K562 (cell line): ENCODE results near the gene CNTN2. TPM values are rescaled to one million over a fixed set of nuclear protein-coding genes. Genes with fewer than 3 reads are reported as not detected.
A peak's percentile ranks its signal among the peaks of the same experiment; 100 is the strongest.

Experiments used
- ATAC-seq: fragments of 200-7000 bp; cut with Tn5 transposase; 3 replicates; pipeline ENCODE4 v1.9.1; 2020; ENCODE audit warnings: moderate library complexity
- BruUV-seq: library from RNA; stranded (reverse); fragments of 400-500 nt; replicated peaks from 2 replicates; lab custom pipeline; 2021; lab: Mats Ljungman, UMichigan
- CTCF ChIA-PET: fragments of 300-600 bp; formaldehyde crosslinking; extraction: SDS; loops from one replicate; lab custom pipeline; 2021; ENCODE audit warnings: low intra/inter-chr PET ratio; lab: Yijun Ruan, JAX
- POLR2A ChIA-PET: fragments of 300-600, 350-650 bp; sonication (Branson Sonifier 250); formaldehyde crosslinking; extraction: SDS; loops from one replicate; lab custom pipeline; 2021; ENCODE audit warnings: antibody characterized with exemption, inconsistent platforms; lab: Yijun Ruan, JAX
- DNase-seq, 4 experiments: peaks; one replicate each; pipeline versions ENCODE4 v3.0.0 to v3.0.0-alpha.2; 2011 to 2018; ENCODE audit warnings: low spot score in 3 of 4, mixed read lengths in 3 of 4; ENCODE audit errors: extremely low read depth in 1 of 4
- FAIRE-seq: peaks from 2 replicates; lab custom pipeline; 2011; peaks lifted over from hg19 to GRCh38; lab: Jason Lieb, UNC
- H2AFZ ChIP-seq: 2 replicates; pipeline ENCODE4 v1.6.0; 2011; ENCODE audit warnings: low read depth, low read length, control low read depth, inconsistent platforms
- H3K27ac ChIP-seq: fragments of 200-600 bp; 3 replicates; pipeline ENCODE4 v1.8.0; 2011; ENCODE audit warnings: low read depth, mild to moderate bottlenecking, control low read depth, inconsistent platforms, low read length, moderate library complexity, mixed read lengths; ENCODE audit errors: extremely low read depth
- H3K27me3 ChIP-seq, 2 experiments: fragments of 300-600 bp in 1 of 2; 2 replicates in 1 of 2; 3 replicates in 1 of 2; pipeline versions ENCODE4 v1.6.0 to v1.8.0; 2011; ENCODE audit warnings: inconsistent platforms in 2 of 2, low read length in 2 of 2, mild to moderate bottlenecking in 1 of 2, mixed read lengths in 1 of 2, moderate library complexity in 1 of 2; ENCODE audit not compliant: control insufficient read depth in 2 of 2, insufficient read depth in 2 of 2
- H3K36me3 ChIP-seq: fragments of 300-600 bp; 3 replicates; pipeline ENCODE4 v1.8.0; 2011; ENCODE audit warnings: mild to moderate bottlenecking, low read length, inconsistent platforms; ENCODE audit not compliant: control insufficient read depth, insufficient read depth
- H3K4me1 ChIP-seq, 2 experiments: fragments of 200-600 bp in 1 of 2; replicated peaks in 1 of 2; 2 replicates in 1 of 2; 3 replicates in 1 of 2; pipeline versions ENCODE4 v1.5.1 to v1.8.0; 2011; ENCODE audit warnings: inconsistent platforms in 2 of 2, low read length in 2 of 2, mild to moderate bottlenecking in 1 of 2, mixed read lengths in 1 of 2, moderate library complexity in 1 of 2; ENCODE audit not compliant: control insufficient read depth in 2 of 2, insufficient read depth in 2 of 2
- H3K4me2 ChIP-seq: 2 replicates; pipeline ENCODE4 v1.6.1; 2011; ENCODE audit warnings: low read length, control low read depth, inconsistent platforms, mixed read lengths; ENCODE audit not compliant: insufficient read depth
- H3K4me3 ChIP-seq: fragments of 200-600 bp; sonication (generic), shearing (Covaris generic); 2 replicates; pipeline ENCODE4 v1.5.1; 2016; ENCODE audit warnings: control low read depth, inconsistent platforms
- H3K79me2 ChIP-seq: fragments of 200-600 bp; 3 replicates; pipeline ENCODE4 v1.8.0; 2011; ENCODE audit warnings: low read length, inconsistent platforms; ENCODE audit not compliant: control insufficient read depth, insufficient read depth
- H3K9ac ChIP-seq, 2 experiments: 2 replicates each; pipeline versions ENCODE4 v1.6.0 to v1.6.1; 2011; ENCODE audit warnings: low read depth in 2 of 2, low read length in 2 of 2, control low read depth in 1 of 2, inconsistent platforms in 1 of 2, mild to moderate bottlenecking in 1 of 2, mixed read lengths in 1 of 2; ENCODE audit not compliant: insufficient read depth in 1 of 2
- H3K9me1 ChIP-seq: one replicate; pipeline ENCODE4 v1.6.0; 2011; ENCODE audit warnings: inconsistent platforms, mild to moderate bottlenecking, low read length, moderate library complexity; ENCODE audit not compliant: control insufficient read depth, insufficient read depth
- H3K9me3 ChIP-seq: replicated peaks from 2 replicates; pipeline ENCODE4 v1.5.1; 2011; ENCODE audit warnings: low read depth, low read length, inconsistent platforms; ENCODE audit not compliant: control insufficient read depth, insufficient read depth
- H4K20me1 ChIP-seq: replicated peaks from 2 replicates; pipeline ENCODE4 v1.6.1; 2011; ENCODE audit warnings: low read length, inconsistent platforms, mixed read lengths; ENCODE audit not compliant: control insufficient read depth, insufficient read depth
- BRD4 ChIP-seq: fragments of 200-600 bp; sonication (generic); IDR thresholded peaks from 2 replicates; pipeline ENCODE4 v1.6.1; 2017; ENCODE audit warnings: inconsistent platforms
- CBFA2T2 ChIP-seq: fragments of 450-650 bp; conservative IDR thresholded peaks from 2 replicates; pipeline ENCODE4 v1.6.1; 2017; ENCODE audit warnings: mild to moderate bottlenecking
- MED1 ChIP-seq: sonication (generic); formaldehyde crosslinking; IDR thresholded peaks from 2 replicates; pipeline ENCODE4 v1.8.1; 2023; ENCODE audit warnings: missing genetic modification reagents, borderline replicate concordance
- NCOA1 ChIP-seq: fragments of 450-650 bp; IDR thresholded peaks from 2 replicates; pipeline ENCODE4 v1.6.1; 2016; ENCODE audit warnings: low read depth
- NFXL1 ChIP-seq: fragments of 450-650 bp; formaldehyde crosslinking; IDR thresholded peaks from 2 replicates; pipeline ENCODE4 v1.4.0; 2021; ENCODE audit warnings: mild to moderate bottlenecking
- SREBF2 ChIP-seq: sonication (generic); formaldehyde crosslinking; IDR thresholded peaks from 2 replicates; pipeline ENCODE4 v1.4.0; 2020; ENCODE audit warnings: mild to moderate bottlenecking, missing genetic modification reagents
- TAF15 ChIP-seq: fragments of 200-400 bp; formaldehyde crosslinking; IDR thresholded peaks from 2 replicates; pipeline ENCODE4 v1.6.1; 2017; ENCODE audit warnings: mild to moderate bottlenecking, low read depth, low read length, moderate library complexity
- ZNF436 ChIP-seq: fragments of 250-450, 450-650 bp; sonication (Bioruptor Pico); formaldehyde crosslinking; IDR thresholded peaks from 2 replicates; pipeline ENCODE4 v1.7.0; 2020; ENCODE audit warnings: mild to moderate bottlenecking
- ZNF609 ChIP-seq: sonication (generic); formaldehyde crosslinking; IDR thresholded peaks from 2 replicates; pipeline ENCODE4 v1.8.1; 2023; ENCODE audit warnings: missing genetic modification reagents, mild to moderate bottlenecking, borderline replicate concordance
- WGBS: fragments of 100-300 bp; shearing (Covaris generic); methylation state at CpG from one replicate; pipeline ENCODE4 v1.1.6; 2016; ENCODE audit warnings: low coverage, mixed read lengths; ENCODE audit not compliant: insufficient coverage; ENCODE audit errors: missing lambda C conversion rate; 5-methylcytosine and 5-hydroxymethylcytosine counted together
- in situ Hi-C: fragments of 300-500 bp; cut with MboI; formaldehyde crosslinking; loops from 4 replicates; pipeline ENCODE4 v1.15.0; 2018; ENCODE audit warnings: inconsistent platforms, mixed read lengths
- intact Hi-C: fragments of 100-400 bp; cut with micrococcal nuclease; formaldehyde crosslinking; loops from 2 replicates; pipeline ENCODE4 v1.14.2; 2022
- polyA plus RNA-seq, 8 experiments: library from polyadenylated mRNA; depleted of rRNA in 4 of 8; stranded (reverse) in 5 of 8; unstranded in 3 of 8; fragments of >200 nt; fragmentation: Nextera tagmentation in 2 of 8; fragmentation: Illumina TruSeq in 1 of 8; extraction: Ambion mirVana in 2 of 8; extraction: Trizol in 1 of 8; gene quantifications; 2 replicates each; pipeline versions ENCODE4 v1.2.1 to v1.2.3, GENCODE V29; 2011 to 2014; ENCODE audit warnings: inconsistent platforms in 1 of 8, missing spikeins in 1 of 8
- total RNA-seq, 7 experiments: library from RNA; depleted of rRNA in 6 of 7; stranded (reverse); fragments of >200 nt in 6 of 7; fragmentation: Illumina TruSeq in 2 of 7; extraction: Trizol in 2 of 7; gene quantifications; 2 replicates each; pipeline versions ENCODE4 v1.2.1 to v1.2.3, GENCODE V29; 2011 to 2021; ENCODE audit warnings: low replicate concordance in 1 of 7

The CNTN2 gene
- total and polyA plus RNA-seq, 9 of the 15 experiments (the other 6 are each of a cell fraction or from before 2014, with no cell fraction given): not detected

GRCh38 chr1:205075642-205076155 lies 32.7 kb downstream of the CNTN2 start:
- H3K36me3 ChIP-seq: no peaks in the 10 kb centered on the region; the same call in 2 of the 3 replicates
- H2AFZ ChIP-seq: no peak overlapping the region
- H3K9me1 ChIP-seq: no peaks in the 10 kb centered on the region
- ATAC-seq (no peak), DNase-seq (peak in 1 of 4 experiments; percentile 8), FAIRE-seq (no peak)
- ChIA-PET CTCF (no interaction called here), POLR2A (interaction anchor here (0.5 to 3.9 kb wide), 12 partner anchors 7 to 296 kb away, joined by 3 to 24 read pairs (median 3); partner anchors contain the start of genes RBBP5 and TMEM81)
- WGBS: 3% methylated on average over 7 of the region's 7 CpGs
- in situ Hi-C loops (no loop called here), intact Hi-C loops (no loop called here)
- no peak overlapping the region for H3K27ac ChIP-seq
- H3K27me3 ChIP-seq: peaks cover 26 to 46% of the 10 kb centered on the region in 2 experiments; a peak in 4 of 5 replicates
- H3K4me1 ChIP-seq: peaks cover 4 to 7% of the 10 kb centered on the region in 2 experiments; a peak in 1 of 5 replicates
- no TSS peak for BruUV-seq
- H4K20me1 ChIP-seq: peaks cover 16% of the 10 kb centered on the region; the same call in 1 of the 2 replicates
- H3K9me3 ChIP-seq: no peaks in the 10 kb centered on the region
- no peaks in the 10 kb centered on the region for H3K79me2 ChIP-seq
- H3K4me2 ChIP-seq: no peak overlapping the region
- no peak for TF ChIP-seq BRD4
- no peak for TF ChIP-seq NFXL1 (CRISPR knock-in tag)
- no peak for TF ChIP-seq MED1 (CRISPR knock-in tag)
- TF ChIP-seq NCOA1: no peak
- TF ChIP-seq SREBF2 (CRISPR knock-in tag): no peak
- no peak for TF ChIP-seq TAF15
- no peak for TF ChIP-seq CBFA2T2
- TF ChIP-seq ZNF609 (CRISPR knock-in tag): no peak
- no peak for TF ChIP-seq ZNF436 (CRISPR knock-in tag)
- H3K9ac ChIP-seq: no peak overlapping the region
- no peak overlapping the region for H3K4me3 ChIP-seq
